ENCODE measurements around the gene CRAT. TPM values are rescaled to one million over a fixed set of nuclear protein-coding genes. Genes with fewer than 3 reads are reported as not detected.
A peak's percentile ranks its signal among the peaks of the same experiment; 100 is the strongest.

Gene CRAT
- total RNA-seq, 2 donors from 2014 or later: 62.3 to 78.3 TPM

GRCh38 chr9:129140397-129141065, 29.9 kb upstream of the CRAT start:
- peak; percentile 71 for DNase-seq
- intact Hi-C loops (cut with DNase I): loop anchor here (10.0 kb wide), 1 partner anchor 354 kb away; no protein-coding TSS in a partner anchor
- no peak for TF ChIP-seq CTCF (IDR thresholded peaks at IDR 0.05)
- H3K27me3 ChIP-seq: no peaks in the 10 kb centered on the region
- H3K4me1 ChIP-seq: peaks cover 25% of the 10 kb centered on the region
- peak overlapping the region; percentile 29 for H3K4me3 ChIP-seq
- peak overlapping the region; percentile 72 to 99 for H3K9ac ChIP-seq (ENCODE audit: low read depth in 2 of 2, low read length in 2 of 2)
- no peaks in the 10 kb centered on the region for H3K9me3 ChIP-seq
- peak overlapping the region; percentile 98 for H3K27ac ChIP-seq
- peaks cover 11% of the 10 kb centered on the region for H3K36me3 ChIP-seq

GRCh38 chr9:129139993-129140396, 29.4 kb upstream of the CRAT start:
- Histone ChIP-seq H3K27ac (peak overlapping the region; percentile 98), H3K9ac (ENCODE audit: low read depth in 2 of 2, low read length in 2 of 2) (peak overlapping the region; percentile 72 to 99), H3K9me3 (no peaks in the 10 kb centered on the region), H3K4me1 (peaks cover 25% of the 10 kb centered on the region), H3K27me3 (no peaks in the 10 kb centered on the region), H3K36me3 (peaks cover 11% of the 10 kb centered on the region), H3K4me3 (peak overlapping the region; percentile 29)
- DNase-seq: peak; percentile 92
- no peak for TF ChIP-seq CTCF (IDR thresholded peaks at IDR 0.05)
- intact Hi-C loops (cut with DNase I): loop anchor here (5.0 to 10.0 kb wide), 2 partner anchors 355 to 647 kb away; no protein-coding TSS in a partner anchor

- intact Hi-C loops (cut with DNase I): loop anchor here (5.0 kb wide), 1 partner anchor 648 kb away; no protein-coding TSS in a partner anchor
- Histone ChIP-seq H3K4me1 (peaks cover 25% of the 10 kb centered on the region), H3K27me3 (no peaks in the 10 kb centered on the region), H3K36me3 (peaks cover 11% of the 10 kb centered on the region), H3K4me3 (peak overlapping the region; percentile 29), H3K9me3 (no peaks in the 10 kb centered on the region), H3K9ac (ENCODE audit: low read depth in 2 of 2, low read length in 2 of 2) (peak overlapping the region; percentile 72 to 99), H3K27ac (peak overlapping the region; percentile 98)
- peak; percentile 92 for DNase-seq
- peak; percentile 91 for TF ChIP-seq CTCF (IDR thresholded peaks at IDR 0.05)
These were observed 28.8 kb upstream of the CRAT start for GRCh38 chr9:129139233-129139992.

GRCh38 chr9:129138476-129139232, 28.1 kb upstream of the CRAT start:
- peaks cover 25% of the 10 kb centered on the region for H3K4me1 ChIP-seq
- no peaks in the 10 kb centered on the region for H3K9me3 ChIP-seq
- H3K4me3 ChIP-seq: no peak overlapping the region
- peak overlapping the region; percentile 98 for H3K27ac ChIP-seq
- no peaks in the 10 kb centered on the region for H3K27me3 ChIP-seq
- H3K9ac ChIP-seq (ENCODE audit: low read depth in 2 of 2, low read length in 2 of 2): peak overlapping the region; percentile 52 to 57
- no peak for TF ChIP-seq CTCF (IDR thresholded peaks at IDR 0.05)
- peaks cover 11% of the 10 kb centered on the region for H3K36me3 ChIP-seq
- intact Hi-C loops (cut with DNase I): loop anchor here (5.0 kb wide), 1 partner anchor 649 kb away; no protein-coding TSS in a partner anchor
- peak; percentile 42 for DNase-seq

GRCh38 chr9:129138144-129138462, 27.5 kb upstream of the CRAT start:
- no peak for DNase-seq
- peaks cover 11% of the 10 kb centered on the region for H3K36me3 ChIP-seq
- H3K27ac ChIP-seq: peak overlapping the region; percentile 98
- no peaks in the 10 kb centered on the region for H3K9me3 ChIP-seq
- H3K4me3 ChIP-seq: no peak overlapping the region
- intact Hi-C loops (cut with DNase I): loop anchor here (5.0 kb wide), 1 partner anchor 649 kb away; no protein-coding TSS in a partner anchor
- H3K4me1 ChIP-seq: peaks cover 25% of the 10 kb centered on the region
- no peak for TF ChIP-seq CTCF (IDR thresholded peaks at IDR 0.05)
- no peaks in the 10 kb centered on the region for H3K27me3 ChIP-seq
- H3K9ac ChIP-seq (ENCODE audit: low read depth in 2 of 2, low read length in 2 of 2): peak overlapping the region; percentile 52 to 57

All from colonic mucosa (tissue), 4 donors.